Tibial artery (tissue), 4 donors: ENCODE data around the gene TSN.

ENCODE experiments used
- DNase-seq, 2 donors: peaks; one replicate each; pipeline ENCODE4 v3.0.0-alpha.2; 2019
- H3K27ac ChIP-seq, 2 donors: fragments of 200-600 bp; sonication (generic) in 1 of 2; 1 replicate in 1 of 2; 2 replicates in 1 of 2; pipeline ENCODE4 v1.5.1; 2018 to 2019; ENCODE audit warnings: mild to moderate bottlenecking in 1 of 2
- H3K27me3 ChIP-seq, 2 donors: fragments of 200-600 bp; sonication (generic) in 1 of 2; one replicate each; pipeline versions ENCODE4 v1.5.1 to v1.6.0; 2016 to 2019
- H3K36me3 ChIP-seq, 3 donors: fragments of 200-600 bp; sonication (generic) in 2 of 3; one replicate each; pipeline ENCODE4 v1.5.1; 2016 to 2019; ENCODE audit warnings: mild to moderate bottlenecking in 2 of 3
- H3K4me1 ChIP-seq, 4 donors: fragments of 200-600 bp; sonication (generic) in 2 of 4; 1 replicate in 3 of 4; 2 replicates in 1 of 4; pipeline ENCODE4 v1.5.1; 2016 to 2019
- H3K4me3 ChIP-seq, 2 donors: fragments of 200-600 bp; sonication (generic) in 1 of 2; 1 replicate in 1 of 2; 2 replicates in 1 of 2; pipeline ENCODE4 v1.5.1; 2018 to 2019; ENCODE audit warnings: mild to moderate bottlenecking in 2 of 2
- H3K9me3 ChIP-seq, 3 donors: fragments of 200-600 bp; sonication (generic) in 1 of 3; one replicate each; pipeline ENCODE4 v1.5.1; 2016 to 2019
- intact Hi-C: fragments of 100-400 bp; cut with DNase I; formaldehyde crosslinking; loops from one replicate; pipeline ENCODE4 v1.15.0; 2023; ENCODE audit warnings: low total_unique reads
- TF ChIP-seq, protein P1 (sequence below), 2 experiments: fragments of 200-600 bp in 1 of 2; fragments of 450-650 bp in 1 of 2; IDR thresholded peaks; one replicate each; pipeline ENCODE4 v1.5.1; 2017 to 2019; ENCODE audit warnings: antibody characterized with exemption in 2 of 2, mild to moderate bottlenecking in 1 of 2, moderate library complexity in 1 of 2

TSN gene

GRCh38 chr2:121791801-121792221 is 36.4 kb downstream of the TSN start:
- no peak for DNase-seq
- intact Hi-C loops, result no loop called here

DNA sequence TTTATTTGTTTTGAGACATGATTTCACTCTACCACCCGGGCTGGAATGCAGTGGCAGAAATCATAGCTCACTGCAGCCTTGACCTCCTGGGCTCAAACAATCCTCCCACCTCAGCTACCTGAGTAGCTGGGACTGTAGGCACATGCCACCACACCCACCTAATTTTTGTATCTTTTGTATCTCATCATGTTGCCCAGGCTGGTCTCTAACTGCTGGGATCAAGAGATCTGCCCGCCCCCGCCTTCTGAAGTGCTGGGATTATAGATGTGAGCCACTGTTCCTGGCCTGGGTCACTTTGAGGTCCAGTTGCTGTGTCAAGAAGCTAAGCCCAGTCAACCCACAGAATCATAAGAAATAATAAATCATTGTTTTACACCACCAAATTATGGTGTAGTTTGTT is 38.4 kb downstream of the TSN start:
- Histone ChIP-seq H3K27me3 (peaks cover 0 to 12% of the 10 kb centered on the region in 2 donors), H3K9me3 (no peaks in the 10 kb centered on the region), H3K27ac (no peak overlapping the region), H3K4me1 (no peaks in the 10 kb centered on the region), H3K36me3 (no peaks in the 10 kb centered on the region), H3K4me3 (no peak overlapping the region)
- DNase-seq, result no peak
- TF ChIP-seq, protein P1, sequence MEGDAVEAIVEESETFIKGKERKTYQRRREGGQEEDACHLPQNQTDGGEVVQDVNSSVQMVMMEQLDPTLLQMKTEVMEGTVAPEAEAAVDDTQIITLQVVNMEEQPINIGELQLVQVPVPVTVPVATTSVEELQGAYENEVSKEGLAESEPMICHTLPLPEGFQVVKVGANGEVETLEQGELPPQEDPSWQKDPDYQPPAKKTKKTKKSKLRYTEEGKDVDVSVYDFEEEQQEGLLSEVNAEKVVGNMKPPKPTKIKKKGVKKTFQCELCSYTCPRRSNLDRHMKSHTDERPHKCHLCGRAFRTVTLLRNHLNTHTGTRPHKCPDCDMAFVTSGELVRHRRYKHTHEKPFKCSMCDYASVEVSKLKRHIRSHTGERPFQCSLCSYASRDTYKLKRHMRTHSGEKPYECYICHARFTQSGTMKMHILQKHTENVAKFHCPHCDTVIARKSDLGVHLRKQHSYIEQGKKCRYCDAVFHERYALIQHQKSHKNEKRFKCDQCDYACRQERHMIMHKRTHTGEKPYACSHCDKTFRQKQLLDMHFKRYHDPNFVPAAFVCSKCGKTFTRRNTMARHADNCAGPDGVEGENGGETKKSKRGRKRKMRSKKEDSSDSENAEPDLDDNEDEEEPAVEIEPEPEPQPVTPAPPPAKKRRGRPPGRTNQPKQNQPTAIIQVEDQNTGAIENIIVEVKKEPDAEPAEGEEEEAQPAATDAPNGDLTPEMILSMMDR (IDR thresholded peaks at IDR 0.05), result no peak
- intact Hi-C loops, result no loop called here

More at GRCh38 chr2:121791801-121792221, 36.4 kb downstream of the TSN start:
- H3K36me3 ChIP-seq, result no peaks in the 10 kb centered on the region
- H3K27me3 ChIP-seq, result peaks cover 0 to 12% of the 10 kb centered on the region in 2 donors
- TF ChIP-seq, protein P1 (IDR thresholded peaks at IDR 0.05), result no peak
- no peak overlapping the region for H3K4me3 ChIP-seq
- peaks cover 0 to 5% (median 0%) of the 10 kb centered on the region in 3 donors for H3K9me3 ChIP-seq
- no peaks in the 10 kb centered on the region for H3K4me1 ChIP-seq
- H3K27ac ChIP-seq, result no peak overlapping the region

- Histone ChIP-seq H3K4me3 (no peak overlapping the region), H3K36me3 (no peaks in the 10 kb centered on the region), H3K27me3 (peaks cover 0 to 12% of the 10 kb centered on the region in 2 donors), H3K9me3 (no peaks in the 10 kb centered on the region), H3K27ac (no peak overlapping the region), H3K4me1 (no peaks in the 10 kb centered on the region)
- intact Hi-C loops, result no loop called here
- no peak for DNase-seq
- TF ChIP-seq, protein P1 (IDR thresholded peaks at IDR 0.05), result no peak
Measured at GRCh38 chr2:121794233-121794632, 38.8 kb downstream of the TSN start.

DNA sequence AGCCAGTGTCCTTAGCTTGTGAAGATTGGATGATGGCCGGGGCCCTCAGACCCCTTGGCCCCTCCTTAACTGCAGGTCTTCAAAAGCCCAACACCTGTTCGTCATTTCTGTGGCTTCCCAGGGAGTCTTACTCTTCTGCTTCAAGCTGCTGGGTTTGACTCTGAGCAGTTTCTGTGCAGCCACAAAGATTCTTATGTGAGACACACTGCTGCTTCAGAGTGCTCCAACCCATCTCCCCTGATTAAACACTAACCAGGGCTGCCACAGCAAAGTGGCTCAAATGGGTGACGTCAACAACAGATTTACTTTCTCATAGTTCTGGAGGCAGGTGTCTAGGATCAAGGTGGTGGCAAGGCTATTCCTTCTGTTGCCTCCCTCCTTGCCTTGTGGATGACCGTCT is 40.8 kb downstream of the TSN start:
- no peak overlapping the region for H3K27ac ChIP-seq
- H3K4me3 ChIP-seq, result no peak overlapping the region
- no peaks in the 10 kb centered on the region for H3K4me1 ChIP-seq
- peaks cover 0 to 5% of the 10 kb centered on the region in 2 donors for H3K27me3 ChIP-seq
- peaks cover 0 to under 1% (median 0%) of the 10 kb centered on the region in 3 donors for H3K9me3 ChIP-seq
- intact Hi-C loops, result no loop called here
- TF ChIP-seq, protein P1 (IDR thresholded peaks at IDR 0.05), result no peak
- DNase-seq, result no peak
- no peaks in the 10 kb centered on the region for H3K36me3 ChIP-seq

- H3K4me1 ChIP-seq, result no peaks in the 10 kb centered on the region
- no peak overlapping the region for H3K4me3 ChIP-seq
- TF ChIP-seq, protein P1 (IDR thresholded peaks at IDR 0.05), result no peak
- DNase-seq, result no peak
- no peak overlapping the region for H3K27ac ChIP-seq
- no peaks in the 10 kb centered on the region for H3K36me3 ChIP-seq
- H3K27me3 ChIP-seq, result peaks cover 0 to 3% of the 10 kb centered on the region in 2 donors
- H3K9me3 ChIP-seq, result peaks cover 0 to 6% (median 6%) of the 10 kb centered on the region in 3 donors
- intact Hi-C loops, result no loop called here
Measured at GRCh38 chr2:121798617-121799016, 43.2 kb downstream of the TSN start.

DNA sequence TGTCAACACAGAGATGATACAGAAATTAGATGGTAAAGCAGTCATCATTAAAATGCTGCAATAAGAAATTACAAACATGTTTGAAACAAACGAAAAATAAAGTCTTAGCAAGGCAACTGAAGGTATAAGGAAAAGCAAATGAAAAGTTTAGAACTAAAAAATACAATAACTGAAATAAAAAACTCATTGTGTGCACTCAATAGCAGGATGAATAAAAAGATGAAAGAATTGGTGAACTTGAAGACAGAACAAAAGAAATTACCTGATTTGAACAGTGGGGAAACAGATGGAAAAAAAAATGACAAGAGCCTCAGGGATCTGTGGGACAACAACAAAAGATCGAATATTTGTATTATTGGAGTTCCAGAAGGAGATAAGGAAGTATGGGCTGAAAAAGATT is 46.5 kb downstream of the TSN start:
- H3K27ac ChIP-seq, result no peak overlapping the region
- no peaks in the 10 kb centered on the region for H3K27me3 ChIP-seq
- no peaks in the 10 kb centered on the region for H3K4me1 ChIP-seq
- no peak overlapping the region for H3K4me3 ChIP-seq
- H3K9me3 ChIP-seq, result peaks cover 0 to 6% (median 6%) of the 10 kb centered on the region in 3 donors
- no peak for DNase-seq
- TF ChIP-seq, protein P1 (IDR thresholded peaks at IDR 0.05), result no peak
- no peaks in the 10 kb centered on the region for H3K36me3 ChIP-seq
- intact Hi-C loops, result no loop called here
